Measurements from ENCODE around the gene TSPYL2. TPM values are rescaled to one million over a fixed set of nuclear protein-coding genes. Genes with fewer than 3 reads are reported as not detected.

TSPYL2 gene
- total RNA-seq, 2 donors from 2014 or later: 6.2 to 11.6 TPM

DNA sequence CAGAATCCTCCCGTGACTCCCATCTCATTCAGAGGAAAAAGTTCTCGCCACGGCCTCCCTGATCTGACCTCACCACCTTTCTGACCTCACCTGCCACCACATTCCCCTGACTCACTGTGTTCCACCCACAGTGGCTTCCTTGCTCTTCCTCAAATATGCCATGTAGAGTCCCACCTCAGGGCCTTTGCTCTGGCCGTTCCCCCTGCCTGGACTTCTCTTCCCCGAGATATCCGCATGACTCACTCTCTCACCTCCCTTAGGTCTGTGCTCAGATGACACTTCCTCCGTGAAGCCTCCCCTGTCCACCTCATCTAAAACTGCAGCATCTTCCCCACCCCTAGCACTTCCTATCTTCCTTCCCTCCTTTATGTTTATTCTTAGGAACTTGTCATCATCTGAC is 7.2 kb upstream of the TSPYL2 start:
- no peaks in the 10 kb centered on the region for H3K9me3 ChIP-seq
- no peak overlapping the region for H3K27ac ChIP-seq
- H3K4me1 ChIP-seq: no peaks in the 10 kb centered on the region
- H3K4me3 ChIP-seq: no peak overlapping the region
- intact Hi-C loops (cut with DNase I): no loop called here
- H3K27me3 ChIP-seq: no peaks in the 10 kb centered on the region
- TF ChIP-seq, protein P1, sequence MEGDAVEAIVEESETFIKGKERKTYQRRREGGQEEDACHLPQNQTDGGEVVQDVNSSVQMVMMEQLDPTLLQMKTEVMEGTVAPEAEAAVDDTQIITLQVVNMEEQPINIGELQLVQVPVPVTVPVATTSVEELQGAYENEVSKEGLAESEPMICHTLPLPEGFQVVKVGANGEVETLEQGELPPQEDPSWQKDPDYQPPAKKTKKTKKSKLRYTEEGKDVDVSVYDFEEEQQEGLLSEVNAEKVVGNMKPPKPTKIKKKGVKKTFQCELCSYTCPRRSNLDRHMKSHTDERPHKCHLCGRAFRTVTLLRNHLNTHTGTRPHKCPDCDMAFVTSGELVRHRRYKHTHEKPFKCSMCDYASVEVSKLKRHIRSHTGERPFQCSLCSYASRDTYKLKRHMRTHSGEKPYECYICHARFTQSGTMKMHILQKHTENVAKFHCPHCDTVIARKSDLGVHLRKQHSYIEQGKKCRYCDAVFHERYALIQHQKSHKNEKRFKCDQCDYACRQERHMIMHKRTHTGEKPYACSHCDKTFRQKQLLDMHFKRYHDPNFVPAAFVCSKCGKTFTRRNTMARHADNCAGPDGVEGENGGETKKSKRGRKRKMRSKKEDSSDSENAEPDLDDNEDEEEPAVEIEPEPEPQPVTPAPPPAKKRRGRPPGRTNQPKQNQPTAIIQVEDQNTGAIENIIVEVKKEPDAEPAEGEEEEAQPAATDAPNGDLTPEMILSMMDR (IDR thresholded peaks at IDR 0.05): no peak
- H3K36me3 ChIP-seq: no peaks in the 10 kb centered on the region
- no peak for DNase-seq
- H3K9ac ChIP-seq (ENCODE audit: low read depth in 2 of 2, low read length in 2 of 2): no peak overlapping the region

DNA sequence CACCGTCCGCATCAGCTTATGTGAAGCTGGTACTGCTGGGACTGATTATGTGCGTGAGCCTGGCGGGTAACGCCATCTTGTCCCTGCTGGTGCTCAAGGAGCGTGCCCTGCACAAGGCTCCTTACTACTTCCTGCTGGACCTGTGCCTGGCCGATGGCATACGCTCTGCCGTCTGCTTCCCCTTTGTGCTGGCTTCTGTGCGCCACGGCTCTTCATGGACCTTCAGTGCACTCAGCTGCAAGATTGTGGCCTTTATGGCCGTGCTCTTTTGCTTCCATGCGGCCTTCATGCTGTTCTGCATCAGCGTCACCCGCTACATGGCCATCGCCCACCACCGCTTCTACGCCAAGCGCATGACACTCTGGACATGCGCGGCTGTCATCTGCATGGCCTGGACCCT is 5.5 kb upstream of the TSPYL2 start:
- no peaks in the 10 kb centered on the region for H3K27me3 ChIP-seq
- H3K4me1 ChIP-seq: no peaks in the 10 kb centered on the region
- TF ChIP-seq, protein P1 (IDR thresholded peaks at IDR 0.05): no peak
- no peak overlapping the region for H3K4me3 ChIP-seq
- H3K9ac ChIP-seq (ENCODE audit: low read depth in 2 of 2, low read length in 2 of 2): no peak overlapping the region
- no peak for DNase-seq
- H3K9me3 ChIP-seq: no peaks in the 10 kb centered on the region
- no peaks in the 10 kb centered on the region for H3K36me3 ChIP-seq
- intact Hi-C loops (cut with DNase I): no loop called here
- no peak overlapping the region for H3K27ac ChIP-seq

DNA sequence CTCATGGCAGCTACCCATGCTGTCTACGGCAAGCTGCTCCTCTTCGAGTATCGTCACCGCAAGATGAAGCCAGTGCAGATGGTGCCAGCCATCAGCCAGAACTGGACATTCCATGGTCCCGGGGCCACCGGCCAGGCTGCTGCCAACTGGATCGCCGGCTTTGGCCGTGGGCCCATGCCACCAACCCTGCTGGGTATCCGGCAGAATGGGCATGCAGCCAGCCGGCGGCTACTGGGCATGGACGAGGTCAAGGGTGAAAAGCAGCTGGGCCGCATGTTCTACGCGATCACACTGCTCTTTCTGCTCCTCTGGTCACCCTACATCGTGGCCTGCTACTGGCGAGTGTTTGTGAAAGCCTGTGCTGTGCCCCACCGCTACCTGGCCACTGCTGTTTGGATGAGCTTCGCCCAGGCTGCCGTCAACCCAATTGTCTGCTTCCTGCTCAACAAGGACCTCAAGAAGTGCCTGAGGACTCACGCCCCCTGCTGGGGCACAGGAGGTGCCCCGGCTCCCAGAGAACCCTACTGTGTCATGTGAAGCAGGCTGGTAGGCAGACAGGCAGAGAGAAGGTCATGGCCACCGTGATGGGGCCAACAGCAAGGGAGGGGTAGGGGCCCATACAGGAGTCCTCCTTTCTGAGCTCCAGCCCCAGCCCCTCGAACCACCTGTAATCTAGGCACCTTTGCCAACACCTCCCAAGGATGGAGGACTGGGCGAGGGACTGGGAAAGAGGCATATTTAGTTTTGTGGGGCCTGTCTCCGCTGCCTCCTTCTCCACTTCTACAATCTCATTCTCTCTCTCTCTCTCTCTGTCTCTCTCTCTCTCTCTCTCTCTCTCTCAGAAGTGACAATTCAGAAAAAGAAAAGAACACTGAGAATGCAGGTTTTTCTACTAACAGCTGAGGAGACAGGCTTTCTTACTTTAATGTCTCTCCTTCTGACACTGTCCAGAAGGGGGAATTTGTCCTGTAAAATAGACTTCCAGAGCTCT is 4.7 kb upstream of the TSPYL2 start:
- no peaks in the 10 kb centered on the region for H3K36me3 ChIP-seq
- intact Hi-C loops (cut with DNase I): no loop called here
- H3K4me1 ChIP-seq: no peaks in the 10 kb centered on the region
- TF ChIP-seq, protein P1 (IDR thresholded peaks at IDR 0.05): no peak
- no peak overlapping the region for H3K4me3 ChIP-seq
- no peak overlapping the region for H3K27ac ChIP-seq
- DNase-seq: no peak
- no peak overlapping the region for H3K9ac ChIP-seq (ENCODE audit: low read depth in 2 of 2, low read length in 2 of 2)
- H3K27me3 ChIP-seq: no peaks in the 10 kb centered on the region
- no peaks in the 10 kb centered on the region for H3K9me3 ChIP-seq

DNA sequence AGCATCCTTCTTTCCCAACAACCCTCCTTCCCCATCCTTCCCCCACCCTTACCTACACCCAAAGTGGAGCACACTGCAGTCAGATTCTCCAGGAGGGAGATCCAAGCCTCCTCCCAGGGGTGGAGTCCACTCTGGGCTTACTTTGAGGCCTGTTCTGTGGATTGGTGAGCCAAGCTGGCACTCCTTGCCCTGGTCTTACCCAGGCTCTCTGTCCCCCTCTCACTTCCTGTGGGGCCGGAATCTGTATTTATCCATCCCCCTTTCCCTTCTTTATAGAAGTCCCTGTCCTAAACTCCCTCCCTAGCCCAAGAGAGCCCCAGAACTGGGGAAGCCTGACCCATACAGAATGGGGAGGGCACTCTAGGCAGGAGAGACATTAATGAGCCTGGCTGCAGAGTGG is 3.2 kb upstream of the TSPYL2 start:
- intact Hi-C loops (cut with DNase I): no loop called here
- TF ChIP-seq, protein P1 (IDR thresholded peaks at IDR 0.05): no peak
- Histone ChIP-seq H3K4me3 (no peak overlapping the region), H3K27ac (no peak overlapping the region), H3K9ac (ENCODE audit: low read depth in 2 of 2, low read length in 2 of 2) (no peak overlapping the region), H3K36me3 (no peaks in the 10 kb centered on the region), H3K9me3 (no peaks in the 10 kb centered on the region), H3K4me1 (no peaks in the 10 kb centered on the region), H3K27me3 (no peaks in the 10 kb centered on the region)
- DNase-seq: no peak

DNA sequence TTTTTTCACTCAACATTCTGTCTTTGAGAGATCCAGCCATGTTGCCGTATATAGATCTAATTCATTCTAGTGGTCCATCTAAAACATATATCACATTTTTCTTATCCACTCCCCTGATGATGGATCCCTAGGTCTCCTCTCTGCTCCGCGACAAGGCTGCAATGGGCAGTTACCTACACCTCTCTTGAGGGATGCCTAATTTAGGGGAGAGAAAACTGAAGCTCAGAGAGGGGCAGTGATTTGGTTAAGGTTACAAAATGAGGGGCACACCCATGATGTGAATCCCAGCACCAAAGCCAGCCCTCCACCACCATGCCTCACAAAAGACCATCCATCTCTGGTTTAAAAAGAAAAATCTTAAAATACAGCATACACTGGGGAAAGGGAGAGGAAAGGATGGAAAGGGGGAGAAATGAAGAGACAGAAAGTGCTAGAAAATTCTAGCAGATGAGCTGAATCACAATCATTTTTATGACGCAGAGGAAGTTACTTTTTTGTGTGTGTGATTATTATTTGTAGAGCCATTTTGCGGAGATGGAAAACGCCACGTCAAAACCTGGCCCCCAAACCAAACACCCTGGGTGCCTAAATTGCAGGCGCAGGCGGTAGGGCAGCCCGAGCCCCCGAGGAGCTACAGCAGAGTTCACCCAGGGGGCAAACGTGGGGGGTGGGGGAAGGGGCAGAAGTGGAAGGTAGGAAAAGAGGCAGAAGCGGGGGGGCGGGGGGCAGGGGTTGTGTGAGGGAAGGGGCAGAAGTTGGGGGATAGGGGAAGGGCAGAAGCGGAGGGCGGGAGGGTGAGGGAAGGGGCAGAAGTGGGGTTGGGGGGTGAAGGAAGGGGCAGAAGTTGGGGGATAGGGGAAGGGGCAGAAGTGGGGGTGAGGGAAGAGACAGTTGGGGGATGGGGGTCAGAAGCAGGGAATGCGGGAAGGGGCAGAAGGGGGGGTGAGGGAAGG is 1.3 kb upstream of the TSPYL2 start:
- intact Hi-C loops (cut with DNase I): no loop called here
- Histone ChIP-seq H3K9ac (ENCODE audit: low read depth in 2 of 2, low read length in 2 of 2) (no peak overlapping the region), H3K36me3 (no peaks in the 10 kb centered on the region), H3K4me1 (no peaks in the 10 kb centered on the region), H3K9me3 (no peaks in the 10 kb centered on the region), H3K27ac (no peak overlapping the region), H3K27me3 (no peaks in the 10 kb centered on the region), H3K4me3 (no peak overlapping the region)
- TF ChIP-seq, protein P1 (IDR thresholded peaks at IDR 0.05): no peak
- DNase-seq: no peak
